HG02840 (cell line): ENCODE data around the gene DTX1.

ENCODE experiments used
- ATAC-seq: cut with Tn5 transposase; IDR thresholded peaks from one replicate; pipeline ENCODE4 v1.9.1; 2021; ENCODE audit warnings: mild to moderate bottlenecking, moderate library complexity, moderate number of reproducible peaks; ENCODE audit not compliant: unreplicated experiment, low FRiP score

DTX1 gene

GRCh38 chr12:113054948-113055486 lies 1.5 kb upstream of the DTX1 start:
- no peak for ATAC-seq

DNA sequence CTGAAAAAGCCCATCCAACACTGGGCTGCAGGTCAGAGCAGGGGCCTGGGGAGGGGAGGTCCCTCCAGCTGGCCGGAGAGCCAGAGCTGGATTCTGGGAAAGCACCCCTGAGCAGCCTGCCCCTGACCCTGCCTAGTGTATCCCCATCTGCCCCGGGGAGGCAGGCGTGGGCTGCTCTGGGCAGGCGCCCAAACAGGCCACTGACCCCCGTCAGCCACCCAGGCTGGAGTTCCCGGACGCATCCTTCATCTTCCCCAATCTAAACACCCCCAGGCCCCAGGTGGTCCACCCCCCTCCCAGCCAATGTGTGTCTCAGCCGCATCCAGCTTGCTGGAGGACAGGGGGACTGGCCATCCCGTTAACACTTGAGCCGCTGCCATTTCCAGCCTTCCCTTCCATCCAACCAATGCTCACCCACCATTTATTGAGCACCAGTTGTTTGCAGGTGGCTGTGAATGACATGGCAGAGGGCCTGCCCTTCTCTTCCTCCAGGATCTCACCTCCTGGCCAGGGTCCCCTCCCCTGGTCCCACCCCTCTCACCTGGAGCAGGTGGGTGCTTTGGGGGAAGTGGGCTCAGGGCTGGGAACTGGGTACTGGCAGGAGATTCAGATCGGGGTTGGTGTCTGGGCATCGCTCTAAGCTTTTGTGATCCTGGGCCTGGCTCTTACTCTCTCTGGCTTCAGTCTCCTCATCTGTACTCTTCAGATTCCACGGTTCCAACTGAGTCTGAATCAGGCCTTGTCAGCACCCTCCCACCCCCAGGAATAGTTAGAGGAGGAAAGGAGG lies 743 bp upstream of the DTX1 start:
- no peak for ATAC-seq

DNA sequence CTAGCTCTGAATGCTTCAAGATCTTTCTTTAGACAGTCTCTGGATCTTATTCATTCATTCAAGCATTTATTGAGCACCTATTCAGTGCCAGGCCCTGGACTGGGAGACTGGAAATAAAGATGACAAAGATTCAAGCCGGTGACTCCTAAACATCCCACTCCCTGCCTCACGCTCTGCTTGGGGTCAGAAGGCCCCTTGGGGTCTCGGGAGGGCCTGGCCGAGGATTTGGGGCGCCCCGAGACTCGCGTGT lies 224 bp upstream of the DTX1 start:
- no peak for ATAC-seq

GRCh38 chr12:113057565-113058485 lies 1.3 kb downstream of the DTX1 start:
- ATAC-seq: no peak

- no peak for ATAC-seq
These were observed 2.0 kb downstream of the DTX1 start for GRCh38 chr12:113058553-113058952.

DNA sequence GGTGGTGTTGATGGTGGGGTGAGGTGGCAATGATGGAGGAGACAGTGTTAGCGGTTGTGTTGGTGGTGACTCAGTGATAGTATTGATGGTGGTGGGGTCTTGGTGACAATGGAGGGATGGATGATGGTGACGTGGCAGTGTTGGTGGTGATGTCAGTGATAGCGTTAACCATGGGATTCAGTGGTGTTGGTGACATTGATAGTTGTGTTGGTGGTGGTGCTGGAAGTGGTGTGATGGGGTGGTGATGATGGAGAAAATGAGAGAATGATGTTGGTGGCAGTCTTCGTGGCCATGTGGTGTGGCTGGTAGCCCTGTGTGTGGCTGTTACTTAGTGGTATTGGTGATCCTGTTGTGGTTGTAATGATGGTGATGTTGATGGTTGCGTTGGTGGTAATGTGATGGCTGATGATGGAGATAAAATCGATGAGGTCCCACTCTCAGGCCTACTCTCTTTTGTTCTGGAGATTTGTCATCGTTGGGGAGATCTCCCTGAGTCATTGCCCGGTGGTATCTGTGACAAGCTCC lies 2.6 kb downstream of the DTX1 start:
- no peak for ATAC-seq

GRCh38 chr12:113060336-113060960 lies 3.9 kb downstream of the DTX1 start:
- no peak for ATAC-seq

- no peak for ATAC-seq
These were observed 4.6 kb downstream of the DTX1 start for GRCh38 chr12:113061061-113061694.

DNA sequence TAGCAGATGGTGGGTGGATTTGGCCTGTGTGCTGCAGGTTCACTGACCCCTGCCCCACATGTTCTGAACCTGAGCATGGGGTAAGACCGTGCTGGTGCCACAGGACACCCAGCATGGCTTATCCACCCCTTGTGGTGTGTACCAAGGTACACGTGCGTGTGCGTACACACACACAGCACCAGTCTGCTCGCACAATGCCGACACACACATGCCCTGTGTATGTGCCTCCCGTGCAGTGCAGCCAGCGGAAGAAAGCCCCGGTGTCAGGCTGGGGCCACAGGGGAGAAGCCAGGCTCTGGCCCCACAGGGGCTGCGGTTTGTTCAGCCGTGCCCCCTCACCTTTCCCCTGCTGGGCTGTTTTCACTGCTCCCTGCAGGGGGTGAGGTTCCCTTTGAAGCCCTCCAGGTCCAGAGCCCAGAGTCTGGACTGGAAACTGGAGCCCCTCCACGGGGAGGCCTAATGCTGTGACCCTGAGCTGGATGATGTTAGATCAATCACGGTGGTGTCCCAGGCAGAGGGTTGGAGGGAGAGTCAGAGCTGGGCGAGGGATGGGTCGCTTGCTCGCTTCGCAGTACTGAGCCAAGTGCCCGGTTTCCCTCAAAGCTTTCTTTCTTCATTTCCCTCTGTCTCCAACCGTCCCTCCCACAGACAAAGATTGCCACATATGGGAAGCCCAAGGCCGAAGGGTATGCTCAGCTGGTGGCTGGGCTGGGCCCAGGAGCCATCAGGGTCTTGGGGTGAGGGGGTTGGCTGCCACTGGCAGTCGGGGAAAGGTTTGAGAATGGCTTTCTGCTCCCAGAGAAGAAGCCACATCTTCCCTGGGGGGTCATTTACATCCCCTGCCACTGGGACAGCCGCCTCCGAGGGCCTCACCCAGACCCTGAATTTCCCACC lies 6.2 kb downstream of the DTX1 start:
- ATAC-seq: no peak

DNA sequence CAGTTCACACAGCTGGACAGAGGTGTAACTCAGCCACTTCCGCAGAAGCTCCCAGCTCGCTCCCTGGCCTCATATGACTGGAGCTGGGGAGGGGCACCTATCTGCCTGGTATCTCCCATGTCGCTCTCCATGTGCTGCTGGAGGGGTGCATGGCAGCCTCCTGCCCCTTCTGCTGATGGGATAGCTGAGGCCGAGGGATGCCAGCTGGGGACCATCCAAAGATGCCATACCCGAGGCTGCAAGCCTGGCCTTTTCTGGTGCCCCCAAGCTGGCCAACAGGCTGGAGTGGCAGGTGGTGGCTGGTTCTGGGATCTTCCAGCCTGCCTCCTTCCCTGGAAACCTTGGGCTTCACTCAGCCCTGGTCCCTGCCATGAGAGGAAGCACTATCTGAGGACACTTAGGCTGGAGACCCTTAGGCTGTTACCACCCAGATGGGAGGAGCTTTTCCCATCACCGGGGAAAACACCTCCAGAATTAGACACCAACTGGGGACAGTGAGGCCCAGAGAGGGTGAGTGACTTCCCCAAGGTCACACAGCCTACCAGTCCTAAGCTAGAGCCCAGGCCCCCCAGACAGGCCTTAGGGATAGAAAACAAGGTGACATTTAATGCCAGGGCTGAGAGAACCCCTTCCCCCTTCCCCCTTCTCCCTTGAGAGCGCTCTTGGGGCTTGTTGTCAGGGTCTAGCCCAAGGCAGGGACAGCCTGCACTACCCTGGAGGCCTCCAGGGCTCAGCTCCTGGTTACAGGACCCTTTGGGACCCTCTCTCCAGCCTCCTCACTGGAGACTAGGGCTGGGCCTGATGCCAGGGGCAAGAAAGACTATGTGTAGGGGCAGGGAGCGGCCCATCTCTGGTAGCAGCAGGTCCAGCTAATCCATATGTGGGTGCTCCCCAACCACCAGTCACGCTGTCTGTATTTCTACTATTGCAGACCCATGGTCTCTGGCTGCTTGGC lies 7.1 kb downstream of the DTX1 start:
- no peak for ATAC-seq

DNA sequence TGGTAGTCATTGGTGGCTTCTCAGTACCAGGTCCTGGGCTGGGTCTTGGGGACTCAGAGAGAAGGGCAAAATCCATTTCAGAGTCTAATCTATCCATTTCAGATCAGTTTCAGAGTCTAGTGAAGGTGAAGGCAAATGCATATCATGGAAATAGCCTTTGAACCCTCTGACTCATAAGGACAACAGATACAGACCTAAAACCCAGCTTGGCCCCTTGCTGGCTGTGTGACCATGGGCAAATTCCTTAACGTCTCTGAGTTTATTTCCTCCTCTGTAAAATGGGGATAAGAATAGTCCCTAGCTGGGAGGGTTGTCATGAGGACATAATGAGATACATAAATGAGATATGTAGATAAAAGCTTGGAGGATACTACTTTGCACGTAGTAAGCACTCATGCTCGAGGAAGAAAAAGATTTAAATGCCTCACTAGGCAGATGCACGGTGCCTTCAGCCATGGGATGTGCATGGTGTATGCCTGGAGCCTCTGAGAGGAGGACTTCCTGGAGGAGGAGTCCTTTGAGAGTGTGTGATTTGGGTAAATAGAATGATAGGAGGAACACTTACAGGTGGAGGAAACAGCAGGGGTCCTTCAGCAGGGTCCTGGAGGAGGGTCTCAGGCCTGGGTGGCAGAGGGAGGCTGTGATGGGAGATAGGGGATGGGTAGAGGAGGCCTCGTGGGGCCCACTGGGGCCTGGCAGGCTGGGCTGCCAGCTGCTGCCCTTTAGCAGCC lies 8.0 kb downstream of the DTX1 start:
- ATAC-seq: no peak

GRCh38 chr12:113065126-113066007 lies 8.8 kb downstream of the DTX1 start:
- ATAC-seq: no peak

DNA sequence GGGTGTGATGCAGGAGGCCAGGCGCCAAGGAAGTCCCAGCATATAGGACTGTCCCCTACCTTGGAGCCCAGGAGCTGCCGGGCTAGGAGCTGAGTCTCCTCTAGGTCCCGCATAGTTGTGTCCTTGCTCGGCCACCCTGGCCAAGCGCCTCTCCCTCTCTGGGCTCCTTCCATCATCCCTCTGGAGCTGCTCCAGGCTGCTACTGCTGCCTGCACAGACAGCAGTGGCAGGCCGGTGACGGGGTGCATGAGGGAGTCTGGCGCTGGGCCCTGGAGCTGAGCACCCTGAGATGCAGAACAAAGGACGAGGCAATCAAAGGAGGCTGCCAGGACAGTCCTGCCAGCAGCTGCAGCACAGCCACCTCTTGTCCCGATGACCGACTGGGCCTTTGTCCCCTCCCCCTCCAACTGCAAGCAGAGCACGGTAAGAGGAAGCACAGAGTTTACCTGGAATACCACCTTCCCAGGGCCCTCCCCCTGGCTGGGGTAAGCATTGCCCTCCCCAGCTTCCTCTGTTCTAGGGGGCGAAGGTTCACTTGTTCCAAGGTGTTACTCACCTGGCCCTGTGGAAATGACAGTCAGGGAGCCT lies 10.4 kb downstream of the DTX1 start:
- ATAC-seq: no peak

- ATAC-seq: no peak
These were observed 11.7 kb downstream of the DTX1 start for GRCh38 chr12:113067987-113068935.

- ATAC-seq: no peak
These were observed 12.6 kb downstream of the DTX1 start for GRCh38 chr12:113069149-113069548.
